Stimulated activated naive CD8-positive, alpha-beta T cell treated with anti-CD3 and anti-CD28 coated beads, Interleukin-15, Interleukin-2, amounts not matched to agents 100 ng/mL and 50 ng/mL, for 24 hours (primary cell): ENCODE data around the gene ETNK2.

Source experiments
- H3K27ac Mint-ChIP-seq: one replicate; pipeline ENCODE4 v1.8.0; 2021; ENCODE audit warnings: mild to moderate bottlenecking, mixed read lengths
- H3K27me3 Mint-ChIP-seq: one replicate; pipeline ENCODE4 v1.8.0; 2021; ENCODE audit warnings: mixed read lengths
- H3K36me3 Mint-ChIP-seq: one replicate; pipeline ENCODE4 v1.8.0; 2021; ENCODE audit warnings: low read depth, mixed read lengths
- H3K4me1 Mint-ChIP-seq: one replicate; pipeline ENCODE4 v1.8.0; 2021; ENCODE audit warnings: low read depth, mixed read lengths
- H3K4me3 Mint-ChIP-seq: one replicate; pipeline ENCODE4 v1.8.0; 2021; ENCODE audit warnings: mild to moderate bottlenecking, mixed read lengths
- H3K9me3 Mint-ChIP-seq: one replicate; pipeline ENCODE4 v1.8.0; 2021; ENCODE audit warnings: mixed read lengths

Gene ETNK2

GRCh38 chr1:204162494-204163074, 10.7 kb upstream of the ETNK2 start:
- Mint-ChIP-seq H3K4me3 (no peak overlapping the region), H3K27ac (no peak overlapping the region), H3K4me1 (no peaks in the 10 kb centered on the region), H3K27me3 (no peaks in the 10 kb centered on the region), H3K36me3 (no peaks in the 10 kb centered on the region), H3K9me3 (no peaks in the 10 kb centered on the region)

DNA sequence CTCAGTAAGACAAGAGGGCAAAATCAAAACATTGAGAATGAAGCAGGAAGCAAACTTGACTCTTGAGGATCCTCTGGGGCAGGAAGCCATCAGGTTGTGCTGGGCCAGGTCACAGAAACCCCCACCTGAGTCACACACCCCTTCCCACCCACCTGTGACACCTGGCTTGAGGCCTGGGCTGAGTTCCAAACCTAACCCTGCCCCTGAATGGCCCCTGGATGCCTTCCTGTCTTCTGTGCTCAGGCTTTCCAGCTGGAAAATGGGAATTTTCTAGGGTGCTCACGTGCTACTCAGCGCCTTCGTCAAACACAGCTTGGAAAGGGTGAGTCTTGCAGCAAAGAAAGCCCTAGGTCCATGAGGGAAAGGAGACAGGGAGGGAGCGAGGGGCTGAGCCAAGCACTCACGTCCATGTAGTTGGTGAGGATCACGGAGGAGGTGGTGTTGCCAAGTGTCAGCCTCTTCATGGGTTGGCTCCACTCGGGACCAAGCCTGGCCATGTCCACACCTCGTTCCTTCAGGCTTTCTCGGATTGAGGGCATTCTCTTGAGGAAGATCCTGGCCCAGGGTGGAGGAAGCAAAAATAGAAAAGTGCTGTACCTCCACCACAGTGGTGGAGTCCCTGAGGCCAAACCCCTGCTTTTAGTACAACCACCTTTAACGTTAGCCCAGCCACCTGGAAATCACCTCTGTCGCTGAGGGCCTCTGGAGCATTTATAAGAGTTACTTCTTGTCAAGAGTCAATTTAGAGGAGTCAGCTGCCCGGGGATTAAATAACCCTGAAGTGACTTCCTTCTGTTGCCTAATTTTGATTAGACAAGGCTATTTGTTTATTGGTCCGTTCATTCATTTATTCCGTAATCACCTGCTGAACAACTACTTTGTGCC, 10.0 kb upstream of the ETNK2 start:
- no peaks in the 10 kb centered on the region for H3K9me3 Mint-ChIP-seq
- H3K27me3 Mint-ChIP-seq: no peaks in the 10 kb centered on the region
- no peaks in the 10 kb centered on the region for H3K36me3 Mint-ChIP-seq
- no peak overlapping the region for H3K4me3 Mint-ChIP-seq
- H3K4me1 Mint-ChIP-seq: no peaks in the 10 kb centered on the region
- H3K27ac Mint-ChIP-seq: no peak overlapping the region

DNA sequence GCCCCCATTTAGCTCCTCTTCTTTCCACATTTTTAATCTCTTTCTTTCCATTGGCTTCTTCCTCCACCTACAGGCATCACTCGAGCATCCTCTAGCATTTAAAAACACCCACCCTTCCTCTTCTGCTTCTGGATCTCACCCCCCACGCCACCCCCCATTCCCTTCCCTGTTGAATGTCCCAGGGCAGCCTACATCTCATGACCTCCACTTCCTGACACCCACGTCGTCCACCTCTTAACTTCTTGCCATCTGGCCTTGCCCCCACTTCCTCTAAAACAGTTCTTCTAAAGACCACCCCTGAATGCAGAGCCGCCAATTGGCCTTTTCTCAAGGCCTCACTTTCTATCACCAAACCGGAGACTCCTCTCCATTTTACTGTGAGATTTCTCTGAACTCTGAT, 6.1 kb upstream of the ETNK2 start:
- H3K27ac Mint-ChIP-seq: no peak overlapping the region
- no peaks in the 10 kb centered on the region for H3K27me3 Mint-ChIP-seq
- no peaks in the 10 kb centered on the region for H3K36me3 Mint-ChIP-seq
- H3K4me3 Mint-ChIP-seq: no peak overlapping the region
- H3K9me3 Mint-ChIP-seq: no peaks in the 10 kb centered on the region
- H3K4me1 Mint-ChIP-seq: no peaks in the 10 kb centered on the region

DNA sequence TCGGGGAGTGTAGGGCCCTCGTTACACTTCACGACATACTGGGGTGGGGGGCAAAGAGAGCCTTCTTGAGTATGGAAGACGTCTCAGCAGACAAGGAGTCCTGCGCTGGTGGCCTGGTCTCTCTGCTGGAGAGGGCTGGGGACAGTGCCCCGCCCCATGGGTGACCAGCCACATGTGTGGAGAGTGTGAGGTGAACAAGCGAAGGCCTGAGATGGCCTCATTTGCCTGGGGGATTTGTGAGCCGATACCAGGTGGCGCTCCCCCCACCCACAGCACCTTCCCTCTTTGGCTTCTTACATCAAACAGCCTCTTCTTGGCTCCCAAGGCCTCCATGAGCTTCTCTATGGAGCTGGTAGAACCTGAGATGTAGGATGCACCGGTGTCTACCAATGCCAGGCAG, 4.0 kb upstream of the ETNK2 start:
- H3K36me3 Mint-ChIP-seq: no peaks in the 10 kb centered on the region
- no peaks in the 10 kb centered on the region for H3K9me3 Mint-ChIP-seq
- no peak overlapping the region for H3K4me3 Mint-ChIP-seq
- H3K27me3 Mint-ChIP-seq: no peaks in the 10 kb centered on the region
- H3K27ac Mint-ChIP-seq: no peak overlapping the region
- peaks cover 6% of the 10 kb centered on the region for H3K4me1 Mint-ChIP-seq

GRCh38 chr1:204154568-204155255, 2.9 kb upstream of the ETNK2 start:
- Mint-ChIP-seq H3K27ac (no peak overlapping the region), H3K9me3 (no peaks in the 10 kb centered on the region), H3K4me1 (peaks cover 6% of the 10 kb centered on the region), H3K27me3 (no peaks in the 10 kb centered on the region), H3K36me3 (no peaks in the 10 kb centered on the region), H3K4me3 (no peak overlapping the region)

GRCh38 chr1:204153667-204154066, 1.8 kb upstream of the ETNK2 start:
- Mint-ChIP-seq H3K36me3 (no peaks in the 10 kb centered on the region), H3K4me3 (no peak overlapping the region), H3K9me3 (no peaks in the 10 kb centered on the region), H3K4me1 (peaks cover 6% of the 10 kb centered on the region), H3K27me3 (no peaks in the 10 kb centered on the region), H3K27ac (no peak overlapping the region)

DNA sequence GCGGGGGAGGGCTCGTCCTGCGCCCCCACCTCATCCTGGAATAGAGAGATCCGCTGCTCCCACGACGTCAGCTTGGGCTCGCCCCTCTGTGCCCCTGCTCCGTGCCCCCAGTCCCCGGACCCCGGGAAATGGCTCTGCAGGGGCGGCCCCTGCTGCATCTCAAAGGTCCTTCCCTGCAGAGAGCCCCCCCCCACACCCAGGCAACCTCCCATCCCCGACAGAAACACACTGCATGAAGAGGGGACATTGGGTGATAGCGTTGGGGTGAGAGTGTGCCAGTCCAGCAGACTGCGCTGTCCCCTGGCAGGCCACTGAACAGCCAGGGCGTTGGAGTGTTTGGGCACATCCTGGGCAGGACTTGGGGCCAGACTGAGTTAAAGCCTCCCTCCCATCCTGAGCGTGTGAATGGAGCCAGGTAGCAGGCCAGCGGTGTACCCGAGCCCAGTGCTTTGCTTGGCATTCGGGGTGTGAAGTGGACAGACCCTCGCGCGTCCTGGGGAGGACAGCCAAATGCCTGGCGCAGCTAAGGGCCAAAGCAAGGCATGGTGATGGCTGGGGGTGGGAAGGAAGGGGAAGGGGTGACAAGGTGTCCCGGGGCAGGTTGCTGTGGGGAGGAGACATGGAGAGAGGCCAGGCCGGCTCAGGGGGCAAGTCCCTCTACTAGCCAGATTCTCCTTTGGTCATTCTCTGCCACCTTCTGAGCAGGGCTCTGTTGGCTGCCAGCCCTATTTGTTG, 633 bp upstream of the ETNK2 start:
- Mint-ChIP-seq H3K4me3 (peak overlapping the region; percentile 67), H3K36me3 (no peaks in the 10 kb centered on the region), H3K27ac (no peak overlapping the region), H3K27me3 (no peaks in the 10 kb centered on the region), H3K9me3 (no peaks in the 10 kb centered on the region), H3K4me1 (peaks cover 6% of the 10 kb centered on the region)

- no peaks in the 10 kb centered on the region for H3K27me3 Mint-ChIP-seq
- no peaks in the 10 kb centered on the region for H3K9me3 Mint-ChIP-seq
- peaks cover 6% of the 10 kb centered on the region for H3K4me1 Mint-ChIP-seq
- H3K36me3 Mint-ChIP-seq: no peaks in the 10 kb centered on the region
- H3K4me3 Mint-ChIP-seq: peak overlapping the region; percentile 2
- no peak overlapping the region for H3K27ac Mint-ChIP-seq
These were observed 917 bp downstream of the ETNK2 start for GRCh38 chr1:204150702-204151551.

- Mint-ChIP-seq H3K9me3 (no peaks in the 10 kb centered on the region), H3K36me3 (no peaks in the 10 kb centered on the region), H3K27ac (no peak overlapping the region), H3K27me3 (no peaks in the 10 kb centered on the region), H3K4me3 (no peak overlapping the region), H3K4me1 (peaks cover 6% of the 10 kb centered on the region)
These were observed 1.9 kb downstream of the ETNK2 start for GRCh38 chr1:204149635-204150565.

GRCh38 chr1:204149107-204149506, 2.7 kb downstream of the ETNK2 start:
- Mint-ChIP-seq H3K4me3 (no peak overlapping the region), H3K27me3 (peaks cover 3% of the 10 kb centered on the region), H3K27ac (no peak overlapping the region), H3K36me3 (no peaks in the 10 kb centered on the region), H3K4me1 (peaks cover 6% of the 10 kb centered on the region), H3K9me3 (no peaks in the 10 kb centered on the region)

- peaks cover 6% of the 10 kb centered on the region for H3K4me1 Mint-ChIP-seq
- no peak overlapping the region for H3K4me3 Mint-ChIP-seq
- H3K36me3 Mint-ChIP-seq: no peaks in the 10 kb centered on the region
- H3K27me3 Mint-ChIP-seq: peaks cover 3% of the 10 kb centered on the region
- no peak overlapping the region for H3K27ac Mint-ChIP-seq
- H3K9me3 Mint-ChIP-seq: no peaks in the 10 kb centered on the region
These were observed 4.1 kb downstream of the ETNK2 start for GRCh38 chr1:204147406-204148383.

- Mint-ChIP-seq H3K9me3 (no peaks in the 10 kb centered on the region), H3K27me3 (peaks cover 3% of the 10 kb centered on the region), H3K27ac (no peak overlapping the region)
These were observed 4.9 kb downstream of the ETNK2 start for GRCh38 chr1:204146965-204147364.

More at GRCh38 chr1:204146965-204147364, 4.9 kb downstream of the ETNK2 start:
- H3K4me1 Mint-ChIP-seq: no peaks in the 10 kb centered on the region
- no peak overlapping the region for H3K4me3 Mint-ChIP-seq
- no peaks in the 10 kb centered on the region for H3K36me3 Mint-ChIP-seq
